Ureter (tissue), 1 donor: ENCODE results near the gene TENM3. TPM values are rescaled to one million over a fixed set of nuclear protein-coding genes. Genes with fewer than 3 reads are reported as not detected.

ENCODE experiments used
- DNase-seq: peaks from one replicate; pipeline ENCODE4 v3.0.0-alpha.2; 2020; ENCODE audit warnings: low spot score
- total RNA-seq: library from RNA; stranded (reverse); gene quantifications from one replicate; pipeline ENCODE4 v1.2.4, GENCODE V29; 2023
- donor health status: DM: yes; HTN: yes; CAD: no.

Gene TENM3
- total RNA-seq, 1 donor from 2014 or later = 0.96 TPM

GRCh38 chr4:182683661-182684060 is 440.5 kb downstream of the TENM3 start:
- DNase-seq = no peak

DNA sequence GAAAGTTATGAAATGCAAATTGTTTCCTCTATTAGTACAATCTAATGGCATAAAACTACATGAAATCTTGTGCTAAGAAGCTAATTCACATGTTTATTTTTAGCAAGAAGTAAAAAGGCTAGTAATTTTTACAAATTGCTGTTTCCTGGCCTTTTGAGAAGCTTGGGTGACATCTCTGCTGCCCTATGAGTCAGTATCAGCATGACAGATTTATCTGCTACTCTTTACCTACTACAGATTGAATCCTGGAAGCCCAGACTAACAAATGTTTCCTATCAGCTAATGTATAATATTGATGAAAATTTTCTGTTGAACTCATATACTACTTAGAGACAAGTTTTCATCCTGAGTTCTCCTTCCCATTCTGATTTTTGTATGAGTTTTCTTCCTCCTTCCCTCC is 441.6 kb downstream of the TENM3 start:
- no peak for DNase-seq

DNA sequence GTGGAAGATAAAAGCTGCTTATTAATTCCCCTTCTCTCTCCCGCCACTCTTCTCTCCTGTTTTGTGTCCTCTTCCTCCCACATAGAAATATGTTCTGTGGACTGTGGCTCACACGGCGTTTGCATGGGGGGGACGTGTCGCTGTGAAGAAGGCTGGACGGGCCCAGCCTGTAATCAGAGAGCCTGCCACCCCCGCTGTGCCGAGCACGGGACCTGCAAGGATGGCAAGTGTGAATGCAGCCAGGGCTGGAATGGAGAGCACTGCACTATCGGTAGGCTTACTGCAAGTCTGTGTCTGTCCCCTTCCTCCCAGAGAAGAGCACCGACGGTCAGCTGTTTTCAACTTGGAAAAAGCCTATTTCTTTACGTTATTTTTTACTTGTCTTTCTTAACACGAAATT is 444.9 kb downstream of the TENM3 start:
- DNase-seq = no peak

DNA sequence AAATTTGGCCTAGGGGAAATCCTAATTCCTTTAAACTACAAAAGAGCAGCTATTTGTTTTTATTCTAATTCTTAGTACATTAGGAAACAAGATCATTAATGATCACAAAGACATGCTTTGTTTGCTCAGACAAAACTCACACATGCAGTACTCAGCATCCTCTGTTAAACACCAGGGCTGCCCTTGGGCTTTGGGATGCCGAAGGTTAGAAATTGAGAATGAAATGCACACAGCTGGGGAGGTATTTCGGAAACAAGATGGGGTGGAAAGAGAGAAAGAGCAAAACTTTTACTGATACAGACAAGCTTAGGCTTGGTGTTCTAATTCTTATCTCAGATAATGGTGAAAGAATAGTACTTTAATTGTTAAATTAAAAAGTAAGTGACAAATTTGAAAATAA is 451.3 kb downstream of the TENM3 start:
- DNase-seq = no peak

GRCh38 chr4:182695009-182695408 is 451.8 kb downstream of the TENM3 start:
- no peak for DNase-seq

DNA sequence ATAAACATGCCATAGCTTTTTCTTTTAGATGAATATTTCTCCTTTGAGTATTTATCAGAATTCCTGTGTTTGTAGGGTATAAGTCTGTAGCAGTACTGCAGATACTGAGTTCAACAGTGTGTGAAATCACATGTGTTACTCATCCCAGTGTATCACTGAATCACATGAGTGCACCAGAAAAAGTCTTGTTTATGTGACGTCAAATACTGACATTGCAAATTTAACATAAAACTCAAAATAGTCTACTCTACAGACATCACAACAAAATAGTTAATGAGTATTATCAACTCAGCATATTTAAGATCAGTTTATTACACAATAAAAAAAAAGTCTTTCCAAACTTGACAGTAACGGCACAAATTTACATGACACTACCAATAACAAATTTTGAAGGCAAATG is 452.6 kb downstream of the TENM3 start:
- DNase-seq = no peak

DNA sequence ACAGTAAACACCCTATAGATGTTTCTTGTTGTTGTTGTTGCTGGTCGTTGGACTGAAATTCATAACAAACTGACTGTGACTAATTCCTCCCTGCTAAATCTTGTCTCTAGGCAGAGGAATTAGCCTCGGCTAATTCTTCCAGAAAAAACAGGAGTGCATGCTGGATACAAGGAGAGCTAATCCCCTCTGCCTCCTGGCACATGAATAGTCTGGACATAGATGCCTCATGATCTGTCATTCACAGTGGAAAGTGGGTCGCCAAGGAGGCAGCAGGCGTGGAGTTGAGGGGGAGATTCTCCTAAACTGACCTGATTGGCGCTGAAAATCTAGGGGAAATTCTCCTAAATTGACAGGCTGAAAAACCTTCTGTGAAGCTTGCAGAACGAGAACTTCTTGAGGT is 453.9 kb downstream of the TENM3 start:
- DNase-seq = no peak

GRCh38 chr4:182698212-182698611 is 455.0 kb downstream of the TENM3 start:
- DNase-seq = no peak

- DNase-seq = no peak
Observed at GRCh38 chr4:182699201-182699600, 456.0 kb downstream of the TENM3 start.

DNA sequence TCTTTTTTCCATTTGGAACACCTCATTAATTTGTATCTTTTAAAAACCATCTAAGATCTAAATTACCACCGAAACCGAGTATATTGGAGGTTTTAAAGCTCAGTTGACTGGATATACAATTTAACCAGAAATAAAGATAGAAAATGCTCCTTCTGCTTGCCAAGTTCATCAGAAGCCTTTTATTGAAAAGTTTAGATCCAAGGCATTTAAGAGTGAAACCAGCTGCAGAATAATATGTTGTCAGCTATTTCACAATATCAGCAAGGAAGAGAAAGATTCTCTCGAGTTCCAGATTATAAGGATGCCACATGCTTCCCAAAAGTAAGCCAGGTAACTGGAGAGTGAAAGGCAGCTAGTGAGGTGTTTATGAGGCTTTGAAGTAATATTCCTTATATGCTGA is 456.6 kb downstream of the TENM3 start:
- no peak for DNase-seq

DNA sequence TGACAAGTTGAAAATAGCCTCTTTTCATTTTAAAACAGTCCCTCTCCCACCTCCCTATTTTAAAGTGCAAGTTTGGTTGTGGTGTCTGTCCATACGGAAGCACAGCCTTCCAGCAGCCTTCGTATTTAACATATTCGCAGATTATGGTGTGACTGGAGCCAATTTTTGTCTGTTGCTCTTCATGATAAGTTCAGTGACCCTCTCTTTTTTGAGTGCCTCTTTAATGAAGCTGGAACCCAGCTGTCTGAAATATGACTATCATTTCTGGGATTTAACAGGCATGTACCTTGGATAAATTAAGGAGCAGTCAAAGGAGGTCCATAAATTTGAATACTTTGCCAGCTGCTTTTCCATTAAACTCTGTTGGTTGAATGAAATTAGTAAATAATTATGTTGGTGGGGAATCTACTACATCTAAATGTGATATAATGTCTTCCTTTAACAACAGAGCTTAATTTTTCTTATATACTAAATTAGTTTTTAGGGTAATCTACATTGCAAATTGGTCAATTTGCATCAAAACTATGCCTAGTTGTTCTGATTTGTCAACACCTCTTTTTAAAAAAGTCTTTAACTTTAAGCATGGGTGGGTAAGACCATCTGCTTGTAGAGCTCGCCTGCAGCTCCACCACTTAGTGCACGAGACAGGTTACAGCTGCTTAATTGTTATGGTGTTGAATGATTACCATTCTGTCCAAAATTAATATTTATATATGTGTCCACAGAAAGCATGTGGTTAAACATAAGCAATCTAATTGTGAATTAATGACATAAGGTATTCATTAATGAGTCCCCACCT is 457.4 kb downstream of the TENM3 start:
- no peak for DNase-seq

DNA sequence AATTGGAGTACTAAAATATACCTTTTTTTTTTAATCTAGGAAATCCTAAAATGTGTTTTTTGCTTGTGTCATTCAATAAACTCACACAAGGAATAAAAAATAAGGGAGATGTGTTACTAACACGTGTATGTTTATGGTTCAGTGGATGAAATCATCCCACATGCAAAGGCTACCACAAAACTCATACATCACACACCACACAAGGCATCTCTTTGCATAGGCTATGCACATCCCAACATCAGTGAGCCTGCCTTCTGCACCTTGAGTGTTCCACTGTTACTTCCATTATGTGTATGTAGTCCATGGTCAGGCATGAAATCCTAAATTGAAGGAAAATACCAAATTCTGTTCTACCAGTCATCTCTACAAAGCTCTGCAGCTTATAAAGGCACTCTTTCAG is 460.9 kb downstream of the TENM3 start:
- no peak for DNase-seq

GRCh38 chr4:182704948-182705347 is 461.7 kb downstream of the TENM3 start:
- no peak for DNase-seq

DNA sequence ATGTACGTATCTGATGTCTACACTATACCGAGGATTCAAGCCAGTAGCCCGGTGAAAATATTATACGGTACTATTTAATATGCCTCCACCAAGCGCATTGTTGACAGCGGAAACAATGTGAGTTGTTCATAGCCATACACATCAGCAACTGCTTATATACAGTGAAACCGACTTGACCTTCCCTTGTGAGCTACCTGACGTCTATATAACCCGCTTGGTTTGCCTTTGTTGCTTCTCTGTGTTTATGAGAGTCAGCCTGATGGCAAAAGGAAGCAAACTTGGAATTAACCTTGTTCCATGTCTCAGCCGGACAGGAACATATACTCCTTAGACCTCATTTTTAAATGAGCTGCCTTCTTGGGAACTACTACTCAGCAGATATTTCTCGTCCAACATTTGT is 462.2 kb downstream of the TENM3 start:
- no peak for DNase-seq

DNA sequence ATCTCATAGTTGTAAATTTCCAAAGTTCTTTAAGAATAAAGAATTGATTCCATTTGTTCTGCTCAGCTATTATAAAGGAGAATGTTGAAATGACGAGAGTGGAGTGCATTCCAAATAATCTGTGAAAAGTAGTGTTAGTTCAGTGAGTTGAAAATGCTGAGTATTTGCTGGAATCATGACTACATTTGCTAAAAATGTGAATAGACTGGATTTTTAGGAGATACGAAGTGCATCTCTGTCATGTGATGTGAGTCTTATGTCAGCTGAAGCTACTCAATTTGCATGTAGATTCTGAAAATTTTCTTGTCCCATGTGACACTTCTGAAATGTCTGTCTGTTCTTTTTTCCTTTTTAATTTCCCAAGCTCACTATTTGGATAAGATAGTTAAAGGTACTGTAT is 468.0 kb downstream of the TENM3 start:
- no peak for DNase-seq

DNA sequence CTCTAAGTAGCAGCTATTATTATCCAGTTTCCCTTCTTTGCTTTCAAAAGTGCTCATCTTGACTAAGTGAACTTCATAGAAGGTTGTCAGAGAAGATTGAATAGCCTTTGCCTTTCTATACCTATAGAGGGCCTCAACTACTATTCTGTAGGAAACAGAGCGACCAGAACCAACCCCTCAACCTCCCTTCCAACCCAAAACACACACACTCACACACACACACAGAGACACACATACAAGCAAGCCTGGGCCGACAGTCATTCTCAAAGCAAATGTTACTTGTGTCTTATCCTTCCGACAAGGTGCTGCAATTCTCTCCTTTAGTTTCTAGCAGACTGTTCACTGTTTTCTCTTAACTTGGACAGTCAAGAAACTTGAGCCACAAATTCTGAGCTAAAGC is 472.3 kb downstream of the TENM3 start:
- DNase-seq = no peak

- DNase-seq = no peak
Observed at GRCh38 chr4:182716192-182716591, 473.0 kb downstream of the TENM3 start.

DNA sequence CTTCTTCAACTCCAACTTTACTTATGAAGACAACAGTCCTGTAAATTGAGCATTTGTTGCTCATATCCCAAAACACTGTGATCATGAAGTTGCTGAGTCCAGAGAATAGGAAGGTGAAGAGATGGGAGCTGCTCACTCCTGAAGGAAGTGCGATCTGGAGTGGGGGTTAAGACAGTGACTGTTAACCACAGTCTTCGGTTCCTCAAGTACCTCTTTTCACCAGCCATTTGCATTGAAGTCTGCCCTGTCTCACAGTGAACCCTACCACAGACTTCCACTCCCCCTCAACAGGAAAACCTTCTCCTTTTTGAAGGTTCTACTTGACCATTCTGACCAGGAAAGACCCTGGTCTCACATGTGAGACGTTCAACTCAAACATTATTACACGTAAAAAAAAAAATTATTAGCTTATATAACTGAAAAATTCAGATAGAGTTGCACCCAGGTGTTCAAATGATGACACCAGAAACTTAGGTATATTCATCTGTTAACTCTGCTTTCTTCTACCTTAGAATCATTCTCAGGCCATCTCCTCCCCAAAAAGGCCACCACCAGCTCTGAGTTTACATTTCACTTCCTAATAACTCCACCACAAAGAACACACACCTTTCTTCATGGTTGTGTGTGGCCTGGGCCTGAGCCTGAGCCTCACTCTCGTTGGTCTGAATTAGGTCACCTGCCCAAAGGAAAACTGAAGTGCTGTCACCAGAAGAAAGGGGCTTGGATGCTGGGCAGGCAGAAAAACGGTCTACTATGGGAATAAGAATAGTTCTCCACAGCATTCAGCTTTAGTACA is 474.8 kb downstream of the TENM3 start:
- no peak for DNase-seq

DNA sequence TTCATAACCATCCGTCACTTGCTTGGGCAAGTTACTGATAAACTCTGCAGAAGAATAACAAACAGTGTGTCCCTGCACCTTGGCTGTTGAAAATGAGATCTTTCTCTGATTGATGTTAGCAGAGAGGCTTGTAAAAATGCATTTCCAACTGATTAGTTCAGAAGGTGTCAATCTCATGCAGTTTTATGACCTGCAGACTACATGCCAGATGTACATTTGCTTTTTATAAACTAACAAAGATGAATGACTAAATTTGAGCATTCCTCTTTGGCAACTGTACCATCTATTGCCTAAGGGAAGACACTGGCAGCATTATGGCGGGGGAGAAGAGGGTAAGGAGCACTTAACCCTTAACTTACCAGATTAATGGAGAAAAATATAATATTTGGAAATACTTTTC is 481.2 kb downstream of the TENM3 start:
- DNase-seq = no peak

- no peak for DNase-seq
Observed at GRCh38 chr4:182729516-182729915, 486.3 kb downstream of the TENM3 start.

DNA sequence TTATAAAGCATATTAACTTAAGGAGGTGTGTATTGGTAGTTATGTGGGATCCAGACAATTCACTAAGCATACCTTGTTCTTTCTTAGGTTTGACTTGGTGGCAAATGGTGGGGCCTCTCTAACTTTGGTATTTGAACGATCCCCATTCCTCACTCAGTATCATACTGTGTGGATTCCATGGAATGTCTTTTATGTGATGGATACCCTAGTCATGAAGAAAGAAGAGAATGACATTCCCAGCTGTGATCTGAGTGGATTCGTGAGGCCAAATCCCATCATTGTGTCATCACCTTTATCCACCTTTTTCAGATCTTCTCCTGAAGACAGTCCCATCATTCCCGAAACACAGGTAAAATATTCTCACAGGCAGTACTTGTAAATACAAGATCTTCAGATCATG is 487.6 kb downstream of the TENM3 start:
- DNase-seq = no peak

GRCh38 chr4:182736207-182736606 is 493.0 kb downstream of the TENM3 start:
- DNase-seq = no peak

DNA sequence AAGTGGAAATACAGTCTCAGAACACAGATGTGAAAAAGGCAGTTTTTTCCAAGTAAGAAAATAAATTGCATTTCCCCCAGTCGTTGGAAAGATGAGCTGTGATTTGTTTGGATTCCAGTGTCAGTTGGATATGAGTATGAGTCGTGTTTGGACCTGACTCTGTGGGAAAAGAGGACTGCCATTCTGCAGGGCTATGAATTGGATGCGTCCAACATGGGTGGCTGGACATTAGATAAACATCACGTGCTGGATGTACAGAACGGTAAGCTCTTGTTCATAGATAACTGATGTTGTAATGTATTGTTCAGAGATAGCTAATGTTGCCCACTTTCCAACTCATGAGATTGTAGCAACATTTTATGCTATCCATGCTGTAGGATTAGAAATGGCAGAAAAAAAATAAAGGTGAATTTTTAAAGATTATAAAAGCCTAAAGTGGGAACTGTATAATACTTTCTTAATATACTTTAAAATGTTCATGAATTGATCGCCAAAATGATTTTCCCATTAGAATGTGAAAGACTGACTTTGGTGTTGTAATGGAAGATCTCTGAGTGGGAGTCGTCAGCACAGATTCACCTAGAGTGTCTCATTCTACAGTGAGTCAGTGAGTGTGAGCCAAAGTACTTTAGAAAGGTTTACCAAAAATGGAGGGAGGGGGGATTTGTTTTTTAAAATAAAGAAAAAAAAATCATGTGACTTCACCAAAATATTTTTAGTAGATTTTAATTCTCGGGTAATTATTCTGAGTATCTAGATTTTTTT is 495.3 kb downstream of the TENM3 start:
- no peak for DNase-seq
